GM19397 (cell line): Measurements from ENCODE around the gene TANK.
"Not testable (repeated sequence)": the region's sequence is repeated elsewhere in the genome, so short reads cannot be mapped to it uniquely, and the experiment has no call there.

ENCODE experiments used
- ATAC-seq: cut with Tn5 transposase; IDR thresholded peaks from one replicate; pipeline ENCODE4 v1.9.1; 2021; ENCODE audit warnings: mild to moderate bottlenecking, moderate library complexity; ENCODE audit not compliant: unreplicated experiment

The TANK gene

GRCh38 chr2:161257123-161257952, 97.1 kb downstream of the TANK start:
- no peak for ATAC-seq

- ATAC-seq = no peak
Measured at GRCh38 chr2:161265874-161266273, 105.6 kb downstream of the TANK start.

DNA sequence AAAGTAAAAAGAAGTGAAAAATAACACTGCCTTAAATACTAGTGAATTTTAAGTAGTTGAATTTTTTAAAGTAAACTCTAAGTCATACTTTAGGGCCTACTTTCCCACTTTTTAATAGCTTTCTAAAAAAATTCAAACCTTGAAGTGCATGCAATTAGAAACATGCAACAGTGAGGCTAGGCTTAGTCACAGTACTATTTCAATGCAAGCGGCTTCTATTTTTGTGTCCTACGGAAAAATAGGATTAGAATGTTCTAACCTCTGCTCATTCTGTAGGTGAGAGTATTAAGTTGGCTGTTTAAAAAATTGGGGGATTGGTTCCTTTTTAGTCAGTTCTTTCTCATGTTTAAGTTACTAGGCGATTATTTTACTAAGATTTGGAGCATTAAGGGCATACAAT, 108.9 kb downstream of the TANK start:
- no peak for ATAC-seq

- no peak for ATAC-seq
Measured at GRCh38 chr2:161273038-161273760, 113.0 kb downstream of the TANK start.

GRCh38 chr2:161278564-161279229, 118.5 kb downstream of the TANK start:
- not testable (repeated sequence) for ATAC-seq

DNA sequence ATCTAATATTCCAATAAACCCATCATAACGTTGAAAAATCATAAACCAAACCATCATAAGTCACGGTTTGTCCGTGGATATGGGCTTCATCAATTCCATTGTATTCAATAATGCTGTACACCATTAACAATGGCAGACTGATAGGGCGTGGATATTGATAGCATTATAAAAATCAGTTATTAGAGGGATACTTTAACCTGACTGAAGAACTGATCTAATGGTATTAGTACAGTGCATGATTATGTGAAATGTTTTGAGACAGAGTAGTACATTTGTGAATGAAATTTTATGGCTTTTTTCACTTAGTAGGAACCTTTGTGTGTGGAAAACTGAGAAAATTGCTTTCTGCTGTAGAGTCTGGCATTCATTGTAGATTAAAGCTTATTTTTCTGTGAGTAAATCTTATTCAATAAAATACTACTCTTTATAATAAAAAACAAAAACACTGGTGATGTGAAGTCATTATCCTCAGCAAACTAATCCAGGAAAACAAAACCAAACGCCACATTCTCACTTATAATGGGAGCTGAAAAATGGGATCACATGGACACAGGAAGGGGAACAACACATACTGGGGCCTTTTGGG, 119.1 kb downstream of the TANK start:
- not testable (repeated sequence) for ATAC-seq

DNA sequence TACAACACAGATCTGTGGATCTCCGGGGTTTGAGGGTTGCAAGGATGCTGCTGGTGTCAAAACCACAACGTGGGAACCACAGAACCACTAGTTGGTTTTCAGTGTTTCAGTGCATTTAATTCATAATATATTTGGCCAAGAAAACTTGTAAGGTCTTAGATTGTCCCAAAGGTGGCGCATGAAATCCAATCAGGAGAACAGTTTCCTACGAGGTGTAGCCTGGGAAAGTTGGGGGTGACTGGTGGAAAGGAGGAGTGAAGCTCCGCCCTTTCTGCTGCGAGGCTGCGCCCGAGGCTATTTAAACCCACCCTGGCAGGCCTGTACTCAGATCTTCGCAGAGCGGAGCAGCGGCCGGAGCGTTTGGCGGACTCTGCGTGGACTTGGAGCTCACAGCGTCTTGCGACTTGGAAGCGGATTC, 120.7 kb downstream of the TANK start:
- not testable (repeated sequence) for ATAC-seq

- ATAC-seq = not testable (repeated sequence)
Measured at GRCh38 chr2:161281615-161282310, 121.5 kb downstream of the TANK start.

- not testable (repeated sequence) for ATAC-seq
Measured at GRCh38 chr2:161282311-161282644, 122.0 kb downstream of the TANK start.

GRCh38 chr2:161283926-161284325, 123.7 kb downstream of the TANK start:
- ATAC-seq = no peak
